Breast epithelium (tissue), 4 donors: Measurements from ENCODE around the gene E2F2. TPM values are rescaled to one million over a fixed set of nuclear protein-coding genes. Genes with fewer than 3 reads are reported as not detected.
A peak's percentile ranks its signal among the peaks of the same experiment; 100 is the strongest.

Source experiments
- DNase-seq, 2 donors: peaks; one replicate each; pipeline ENCODE4 v3.0.0-alpha.2; 2019; ENCODE audit warnings: low spot score in 2 of 2
- H3K27ac ChIP-seq, 2 donors: fragments of 200-600 bp; sonication (generic) in 1 of 2; one replicate each; pipeline ENCODE4 v1.5.1; 2016 to 2019; ENCODE audit warnings: mild to moderate bottlenecking in 1 of 2
- H3K27me3 ChIP-seq, 2 donors: fragments of 200-600 bp; sonication (generic) in 1 of 2; one replicate each; pipeline versions ENCODE4 v1.5.1 to v1.6.0; 2017 to 2019; ENCODE audit warnings: control low read depth in 1 of 2, mild to moderate bottlenecking in 1 of 2
- H3K36me3 ChIP-seq: fragments of 200-600 bp; one replicate; pipeline ENCODE4 v1.5.1; 2019
- H3K4me1 ChIP-seq, 2 donors: fragments of 200-600 bp; sonication (generic); one replicate each; pipeline ENCODE4 v1.5.1; 2016 to 2019; ENCODE audit warnings: control low read depth in 1 of 2
- H3K4me3 ChIP-seq, 3 donors: fragments of 200-600 bp; sonication (generic); 1 replicate in 2 of 3; 2 replicates in 1 of 3; pipeline ENCODE4 v1.5.1; 2016 to 2019; ENCODE audit warnings: mild to moderate bottlenecking in 3 of 3, moderate library complexity in 2 of 3
- H3K9me3 ChIP-seq, 2 donors: fragments of 200-600 bp; sonication (generic) in 1 of 2; one replicate each; pipeline ENCODE4 v1.5.1; 2016 to 2019; ENCODE audit warnings: control low read depth in 1 of 2
- CTCF ChIP-seq, 3 donors: fragments of 450-650 bp; IDR thresholded peaks; one replicate each; pipeline ENCODE4 v1.5.1; 2016 to 2017; ENCODE audit warnings: antibody characterized with exemption in 3 of 3, mild to moderate bottlenecking in 3 of 3, moderate library complexity in 3 of 3
- POLR2A ChIP-seq: fragments of 450-650 bp; IDR thresholded peaks from one replicate; pipeline ENCODE4 v1.6.1; 2016; ENCODE audit warnings: antibody characterized with exemption, mild to moderate bottlenecking, moderate library complexity
- POLR2AphosphoS5 ChIP-seq, 3 donors: sonication (generic); formaldehyde crosslinking; IDR thresholded peaks; one replicate each; pipeline ENCODE4 v1.6.1; 2017; ENCODE audit warnings: antibody characterized with exemption in 3 of 3
- intact Hi-C: fragments of 100-400 bp; cut with DNase I; formaldehyde crosslinking; loops from one replicate; pipeline ENCODE4 v1.15.1; 2023; ENCODE audit warnings: low total_unique reads
- total RNA-seq, 3 donors: library from RNA; depleted of rRNA; stranded (reverse); fragments of >200 nt; gene quantifications; one replicate each; pipeline ENCODE4 v1.1.0, GENCODE V29; 2016

E2F2 gene
- total RNA-seq, 3 donors from 2014 or later: under 0.01 to 0.73 (median 0.33) TPM

GRCh38 chr1:23533246-23534023 lies 2.4 kb upstream of the E2F2 start:
- no peak for TF ChIP-seq POLR2A
- no peak for TF ChIP-seq CTCF (IDR thresholded peaks at IDR 0.05)
- no peak for TF ChIP-seq POLR2AphosphoS5 (IDR thresholded peaks at IDR 0.05)
- intact Hi-C loops: no loop called here
- Histone ChIP-seq H3K9me3 (no peaks in the 10 kb centered on the region), H3K27me3 (no peaks in the 10 kb centered on the region), H3K4me3 (no peak overlapping the region), H3K27ac (peak overlapping the region; percentile 8 to 48), H3K36me3 (no peaks in the 10 kb centered on the region), H3K4me1 (peaks cover 9 to 14% of the 10 kb centered on the region in 2 donors)
- no peak for DNase-seq

- intact Hi-C loops: no loop called here
- peak in 1 of 3 donors; percentile 5 for TF ChIP-seq POLR2AphosphoS5 (IDR thresholded peaks at IDR 0.05)
- no peak for TF ChIP-seq POLR2A
- TF ChIP-seq CTCF (IDR thresholded peaks at IDR 0.05): peak in 1 of 3 donors; percentile 17
Measured at GRCh38 chr1:23531562-23532094, 595 bp upstream of the E2F2 start.

GRCh38 chr1:23530087-23530746 lies 816 bp downstream of the E2F2 start:
- no peak for TF ChIP-seq POLR2A
- no peak for TF ChIP-seq POLR2AphosphoS5 (IDR thresholded peaks at IDR 0.05)
- no peak for TF ChIP-seq CTCF (IDR thresholded peaks at IDR 0.05)
- H3K27ac ChIP-seq: no peak overlapping the region
- H3K4me3 ChIP-seq: peak overlapping the region; percentile 41 to 65 (median 58)
- intact Hi-C loops: no loop called here
- H3K27me3 ChIP-seq: no peaks in the 10 kb centered on the region
- no peaks in the 10 kb centered on the region for H3K36me3 ChIP-seq
- peaks cover 16 to 20% of the 10 kb centered on the region in 2 donors for H3K4me1 ChIP-seq
- H3K9me3 ChIP-seq: no peaks in the 10 kb centered on the region
- no peak for DNase-seq

More at GRCh38 chr1:23531562-23532094, 595 bp upstream of the E2F2 start:
- H3K27ac ChIP-seq: peak overlapping the region; percentile 40 to 61
- H3K27me3 ChIP-seq: no peaks in the 10 kb centered on the region
- peaks cover 16 to 20% of the 10 kb centered on the region in 2 donors for H3K4me1 ChIP-seq
- H3K36me3 ChIP-seq: no peaks in the 10 kb centered on the region
- no peak for DNase-seq
- H3K9me3 ChIP-seq: no peaks in the 10 kb centered on the region
- H3K4me3 ChIP-seq: peak overlapping the region; percentile 41 to 65 (median 58)

GRCh38 chr1:23529146-23530086 lies 1.6 kb downstream of the E2F2 start:
- Histone ChIP-seq H3K36me3 (no peaks in the 10 kb centered on the region), H3K9me3 (no peaks in the 10 kb centered on the region), H3K4me3 (no peak overlapping the region), H3K4me1 (peaks cover 16 to 20% of the 10 kb centered on the region in 2 donors), H3K27ac (no peak overlapping the region), H3K27me3 (no peaks in the 10 kb centered on the region)
- DNase-seq: no peak
- intact Hi-C loops: no loop called here
- TF ChIP-seq CTCF (IDR thresholded peaks at IDR 0.05) (no peak), POLR2AphosphoS5 (IDR thresholded peaks at IDR 0.05) (no peak), POLR2A (no peak)
